Measurements from ENCODE around the gene ZNF606. TPM values are rescaled to one million over a fixed set of nuclear protein-coding genes. Genes with fewer than 3 reads are reported as not detected.

The ZNF606 gene
- total RNA-seq, 1 experiment from 2014 or later = 16.1 TPM

Other genes starting within 250 kb of the ZNF606 start
- 10.7 TPM for gene ZNF586, start 233.1 kb downstream of the ZNF606 start, total RNA-seq (2021; ENCODE audit: unreplicated experiment)
- 7.5 TPM for gene ZNF552, start 187.9 kb downstream of the ZNF606 start, total RNA-seq (2021; ENCODE audit: unreplicated experiment)
- 17.6 TPM for gene ZNF587B, start 172.5 kb downstream of the ZNF606 start, total RNA-seq (2021; ENCODE audit: unreplicated experiment)
- 57.3 TPM for gene ZNF587, start 153.0 kb downstream of the ZNF606 start, total RNA-seq (2021; ENCODE audit: unreplicated experiment)
- 4.8 TPM for gene ZNF814, start 113.8 kb downstream of the ZNF606 start, total RNA-seq (2021; ENCODE audit: unreplicated experiment)
- gene ZNF417, start 86.2 kb downstream of the ZNF606 start, total RNA-seq (2021; ENCODE audit: unreplicated experiment) = 22.8 TPM
- 5.1 TPM for gene ZNF418, start 67.4 kb downstream of the ZNF606 start, total RNA-seq (2021; ENCODE audit: unreplicated experiment)
- 10.1 TPM for gene ZNF256, start 55.1 kb downstream of the ZNF606 start, total RNA-seq (2021; ENCODE audit: unreplicated experiment)
- gene C19orf18, start 28.3 kb downstream of the ZNF606 start, total RNA-seq (2021; ENCODE audit: unreplicated experiment) = 0.98 TPM
- not detected for gene ZSCAN1, start 31.2 kb upstream of the ZNF606 start, total RNA-seq (2021; ENCODE audit: unreplicated experiment)
- not detected for gene ZNF135, start 56.5 kb upstream of the ZNF606 start, total RNA-seq (2021; ENCODE audit: unreplicated experiment)
- not detected for gene ZSCAN18, start 95.4 kb upstream of the ZNF606 start, total RNA-seq (2021; ENCODE audit: unreplicated experiment)
- gene ZNF329, start 148.0 kb upstream of the ZNF606 start, total RNA-seq (2021; ENCODE audit: unreplicated experiment) = 12.2 TPM
- 13.7 TPM for gene ZNF274, start 180.2 kb upstream of the ZNF606 start, total RNA-seq (2021; ENCODE audit: unreplicated experiment)
- 48.5 TPM for gene ZNF544, start 226.1 kb upstream of the ZNF606 start, total RNA-seq (2021; ENCODE audit: unreplicated experiment)

Data from Panc1 (cell line).